ENCODE results near the gene HERC4.
"Not testable (repeated sequence)": the region's sequence is repeated elsewhere in the genome, so short reads cannot be mapped to it uniquely, and the experiment has no call there.

Gene HERC4

GRCh38 chr10:67977251-67977650 lies 97.8 kb downstream of the HERC4 start:
- H3K27ac ChIP-seq: no peak overlapping the region
- TF ChIP-seq CTCF (IDR thresholded peaks at IDR 0.05) (no peak), ZFX (IDR thresholded peaks at IDR 0.05; ENCODE audit: borderline replicate concordance) (no peak)

GRCh38 chr10:67976292-67977245 lies 98.5 kb downstream of the HERC4 start:
- H3K27ac ChIP-seq: no peak overlapping the region
- TF ChIP-seq ZFX (IDR thresholded peaks at IDR 0.05; ENCODE audit: borderline replicate concordance): no peak
- no peak for TF ChIP-seq CTCF (IDR thresholded peaks at IDR 0.05)

GRCh38 chr10:67975871-67976270 lies 99.2 kb downstream of the HERC4 start:
- no peak overlapping the region for H3K27ac ChIP-seq
- no peak for TF ChIP-seq ZFX (IDR thresholded peaks at IDR 0.05; ENCODE audit: borderline replicate concordance)

- no peak for TF ChIP-seq ZFX (IDR thresholded peaks at IDR 0.05; ENCODE audit: borderline replicate concordance)
- TF ChIP-seq CTCF (IDR thresholded peaks at IDR 0.05): no peak
- no peak overlapping the region for H3K27ac ChIP-seq
Measured at GRCh38 chr10:67971311-67971710, 103.8 kb downstream of the HERC4 start.

- TF ChIP-seq ZFX (IDR thresholded peaks at IDR 0.05; ENCODE audit: borderline replicate concordance) (no peak), CTCF (IDR thresholded peaks at IDR 0.05) (no peak)
- no peak overlapping the region for H3K27ac ChIP-seq
Measured at GRCh38 chr10:67969875-67970274, 105.2 kb downstream of the HERC4 start.

- not testable (repeated sequence) for H3K27ac ChIP-seq
Measured at GRCh38 chr10:67966035-67966434, 109.0 kb downstream of the HERC4 start.

- no peak overlapping the region for H3K27ac ChIP-seq
- TF ChIP-seq ZFX (IDR thresholded peaks at IDR 0.05; ENCODE audit: borderline replicate concordance) (no peak), CTCF (IDR thresholded peaks at IDR 0.05) (no peak)
Measured at GRCh38 chr10:67965456-67965855, 109.6 kb downstream of the HERC4 start.

GRCh38 chr10:67959839-67960476 lies 115.1 kb downstream of the HERC4 start:
- TF ChIP-seq CTCF (IDR thresholded peaks at IDR 0.05): no peak
- no peak for TF ChIP-seq ZFX (IDR thresholded peaks at IDR 0.05; ENCODE audit: borderline replicate concordance)
- H3K27ac ChIP-seq: no peak overlapping the region

Measured in 22Rv1 (cell line).